HepG2 (cell line): Measurements from ENCODE around the gene COPS6. TPM values are rescaled to one million over a fixed set of nuclear protein-coding genes. Genes with fewer than 3 reads are reported as not detected.
A peak's percentile ranks its signal among the peaks of the same experiment; 100 is the strongest.

ENCODE experiments used
- ELF4 ChIP-seq: sonication (generic); formaldehyde crosslinking; IDR thresholded peaks from 2 replicates; pipeline ENCODE4 v1.5.0; 2020; ENCODE audit warnings: missing genetic modification reagents, mild to moderate bottlenecking, moderate library complexity, borderline replicate concordance
- GTF3A ChIP-seq: sonication (generic); formaldehyde crosslinking; conservative IDR thresholded peaks from 2 replicates; pipeline ENCODE4 v1.4.0; 2020; ENCODE audit warnings: mild to moderate bottlenecking, missing genetic modification reagents
- HOMEZ ChIP-seq: IDR thresholded peaks from 2 replicates; pipeline ENCODE4 v1.6.1; 2016; ENCODE audit warnings: low read depth
- JUNB ChIP-seq: sonication (generic); formaldehyde crosslinking; IDR thresholded peaks from 2 replicates; pipeline ENCODE4 v1.8.0; 2022; ENCODE audit warnings: missing genetic modification reagents, mild to moderate bottlenecking, borderline replicate concordance
- WIZ ChIP-seq: sonication (generic); formaldehyde crosslinking; IDR thresholded peaks from 2 replicates; pipeline ENCODE4 v1.5.1; 2020; ENCODE audit warnings: mild to moderate bottlenecking, missing genetic modification reagents
- YEATS4 ChIP-seq: sonication (generic); formaldehyde crosslinking; IDR thresholded peaks from 2 replicates; pipeline ENCODE4 v1.4.0; 2020; ENCODE audit warnings: missing genetic modification reagents, borderline replicate concordance
- ZC3H13 ChIP-seq: sonication (generic); formaldehyde crosslinking; IDR thresholded peaks from 2 replicates; pipeline ENCODE4 v1.8.1; 2023; ENCODE audit warnings: mild to moderate bottlenecking, missing genetic modification reagents, moderate library complexity
- ZNF34 ChIP-seq: sonication (generic); formaldehyde crosslinking; IDR thresholded peaks from 2 replicates; pipeline ENCODE4 v1.4.0; 2020; ENCODE audit warnings: mild to moderate bottlenecking, missing genetic modification reagents, borderline replicate concordance
- ZNF589 ChIP-seq: sonication (generic); formaldehyde crosslinking; conservative IDR thresholded peaks from 2 replicates; pipeline ENCODE4 v1.8.0; 2022; ENCODE audit warnings: mild to moderate bottlenecking, moderate library complexity, missing genetic modification reagents
- polyA plus RNA-seq, 8 experiments: library from polyadenylated mRNA; depleted of rRNA in 3 of 8; stranded (reverse) in 7 of 8; unstranded in 1 of 8; fragments of >200 nt; fragmentation: Illumina TruSeq in 4 of 8; extraction: Trizol in 4 of 8; gene quantifications; 2 replicates each; pipeline versions ENCODE4 v1.2.1 to v1.2.3, GENCODE V29; 2011 to 2016; ENCODE audit warnings: low read depth in 4 of 8, missing spikeins in 1 of 8, mixed read lengths in 1 of 8; ENCODE audit not compliant: insufficient read depth in 1 of 8
- total RNA-seq, 5 experiments: library from RNA; depleted of rRNA; stranded (reverse); fragments of >200 nt; fragmentation: Illumina TruSeq; extraction: Trizol; gene quantifications; 2 replicates each; pipeline ENCODE4 v1.2.3, GENCODE V29; 2016; ENCODE audit warnings: low read depth in 1 of 5
- TF ChIP-seq, protein P1 (sequence below): sonication (generic); formaldehyde crosslinking; IDR thresholded peaks from 2 replicates; pipeline ENCODE4 v1.4.0; 2020; ENCODE audit warnings: mild to moderate bottlenecking, missing genetic modification reagents
- TF ChIP-seq, protein P2 (sequence below): sonication (generic); formaldehyde crosslinking; IDR thresholded peaks from 2 replicates; pipeline ENCODE4 v1.8.0; 2022; ENCODE audit warnings: missing genetic modification reagents, mild to moderate bottlenecking, inconsistent platforms, borderline replicate concordance
- TF ChIP-seq, protein P3 (sequence below): sonication (generic); formaldehyde crosslinking; IDR thresholded peaks from 2 replicates; pipeline ENCODE4 v1.5.1; 2020; ENCODE audit warnings: mild to moderate bottlenecking, missing genetic modification reagents, borderline replicate concordance
- TF ChIP-seq, protein P4 (sequence below): sonication (generic); formaldehyde crosslinking; IDR thresholded peaks from 2 replicates; pipeline ENCODE4 v1.5.0; 2020; ENCODE audit warnings: mild to moderate bottlenecking, missing genetic modification reagents

Gene COPS6
- total and polyA plus RNA-seq, 2 of the 13 experiments (the other 11 are each of a cell fraction or from before 2014, with no cell fraction given): 33.4 to 117 TPM

DNA sequence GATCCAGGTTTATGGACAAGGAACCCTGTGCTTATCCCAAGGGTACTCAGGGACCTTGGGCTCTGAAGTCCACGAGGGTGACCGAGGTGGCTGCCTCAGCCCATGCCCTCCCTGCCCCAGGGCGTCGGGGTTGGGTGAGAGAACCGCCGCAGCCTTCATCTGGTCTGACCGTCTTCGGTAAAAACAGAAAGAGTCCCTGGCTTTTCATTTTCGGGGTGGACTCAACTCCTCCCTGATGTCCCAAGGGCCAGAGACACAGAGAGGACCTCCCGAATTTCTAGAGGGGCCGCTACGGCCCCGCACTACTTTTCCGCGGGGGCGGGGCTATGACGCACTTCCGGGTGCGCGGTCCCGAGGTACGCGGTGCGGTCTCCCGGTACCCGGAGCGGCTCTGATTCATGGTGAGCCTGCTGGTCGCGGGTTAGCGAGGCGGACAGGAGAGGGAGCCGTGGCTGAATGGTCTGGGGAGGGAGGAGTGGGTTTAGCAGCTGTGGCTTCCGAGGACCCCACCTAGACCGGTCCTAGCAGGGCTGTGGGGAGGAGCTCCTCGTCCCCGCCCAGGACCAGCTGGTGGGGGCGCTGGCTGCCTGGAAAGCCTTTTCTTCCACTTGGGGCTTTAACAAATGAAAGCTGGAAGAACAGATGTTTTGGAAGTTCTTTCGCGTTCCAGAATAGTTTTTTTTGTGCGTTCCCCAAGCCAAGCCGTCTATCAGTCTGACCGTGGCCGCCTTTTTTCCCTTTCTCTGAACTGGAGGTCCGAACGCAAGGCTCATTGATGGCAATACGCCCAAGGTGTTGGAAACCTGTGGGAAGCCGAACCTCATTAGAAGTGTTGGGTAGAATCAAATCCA lies 39.1 kb upstream of the COPS6 start, which contains the start of gene ZSCAN21 (continued):
- TF ChIP-seq GTF3A (no peak), ZNF589 (no peak), ZNF34 (CRISPR knock-in tag) (no peak), YEATS4 (CRISPR knock-in tag) (peak; percentile 87), JUNB (CRISPR knock-in tag) (no peak), HOMEZ (CRISPR knock-in tag) (peak; percentile 46; the same call in 1 of the 2 replicates), ELF4 (CRISPR knock-in tag) (no peak), WIZ (no peak; the same call in 1 of the 2 replicates), ZC3H13 (CRISPR knock-in tag) (0 out of 2 replicates have a peak, but pooled peaks have one; percentile 18)
- TF ChIP-seq, protein P1, sequence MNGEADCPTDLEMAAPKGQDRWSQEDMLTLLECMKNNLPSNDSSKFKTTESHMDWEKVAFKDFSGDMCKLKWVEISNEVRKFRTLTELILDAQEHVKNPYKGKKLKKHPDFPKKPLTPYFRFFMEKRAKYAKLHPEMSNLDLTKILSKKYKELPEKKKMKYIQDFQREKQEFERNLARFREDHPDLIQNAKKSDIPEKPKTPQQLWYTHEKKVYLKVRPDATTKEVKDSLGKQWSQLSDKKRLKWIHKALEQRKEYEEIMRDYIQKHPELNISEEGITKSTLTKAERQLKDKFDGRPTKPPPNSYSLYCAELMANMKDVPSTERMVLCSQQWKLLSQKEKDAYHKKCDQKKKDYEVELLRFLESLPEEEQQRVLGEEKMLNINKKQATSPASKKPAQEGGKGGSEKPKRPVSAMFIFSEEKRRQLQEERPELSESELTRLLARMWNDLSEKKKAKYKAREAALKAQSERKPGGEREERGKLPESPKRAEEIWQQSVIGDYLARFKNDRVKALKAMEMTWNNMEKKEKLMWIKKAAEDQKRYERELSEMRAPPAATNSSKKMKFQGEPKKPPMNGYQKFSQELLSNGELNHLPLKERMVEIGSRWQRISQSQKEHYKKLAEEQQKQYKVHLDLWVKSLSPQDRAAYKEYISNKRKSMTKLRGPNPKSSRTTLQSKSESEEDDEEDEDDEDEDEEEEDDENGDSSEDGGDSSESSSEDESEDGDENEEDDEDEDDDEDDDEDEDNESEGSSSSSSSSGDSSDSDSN (CRISPR knock-in tag): peak; percentile 79
- TF ChIP-seq, protein P2, sequence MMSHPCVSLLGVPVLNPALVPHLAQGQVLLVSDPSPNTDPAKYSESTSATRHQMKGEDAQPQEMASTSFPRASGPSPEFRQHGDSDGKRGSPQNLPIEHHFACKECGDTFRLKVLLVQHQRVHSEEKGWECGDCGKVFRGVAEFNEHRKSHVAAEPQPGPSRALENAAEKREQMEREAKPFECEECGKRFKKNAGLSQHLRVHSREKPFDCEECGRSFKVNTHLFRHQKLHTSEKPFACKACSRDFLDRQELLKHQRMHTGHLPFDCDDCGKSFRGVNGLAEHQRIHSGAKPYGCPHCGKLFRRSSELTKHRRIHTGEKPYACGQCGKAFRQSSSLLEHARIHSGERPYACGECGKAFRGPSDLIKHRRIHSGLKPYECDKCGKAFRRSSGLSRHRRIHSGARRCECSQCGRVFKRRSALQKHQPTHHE (CRISPR knock-in tag): no peak
- TF ChIP-seq, protein P3, sequence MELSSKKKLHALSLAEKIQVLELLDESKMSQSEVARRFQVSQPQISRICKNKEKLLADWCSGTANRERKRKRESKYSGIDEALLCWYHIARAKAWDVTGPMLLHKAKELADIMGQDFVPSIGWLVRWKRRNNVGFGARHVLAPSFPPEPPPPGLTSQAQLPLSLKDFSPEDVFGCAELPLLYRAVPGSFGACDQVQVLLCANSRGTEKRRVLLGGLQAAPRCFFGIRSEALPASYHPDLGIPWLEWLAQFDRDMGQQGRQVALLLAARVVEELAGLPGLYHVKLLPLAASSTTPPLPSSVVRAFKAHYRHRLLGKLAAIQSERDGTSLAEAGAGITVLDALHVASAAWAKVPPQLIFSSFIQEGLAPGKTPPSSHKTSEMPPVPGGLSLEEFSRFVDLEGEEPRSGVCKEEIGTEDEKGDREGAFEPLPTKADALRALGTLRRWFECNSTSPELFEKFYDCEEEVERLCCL: peak; percentile 2; the same call in 1 of the 2 replicates
- TF ChIP-seq, protein P4, sequence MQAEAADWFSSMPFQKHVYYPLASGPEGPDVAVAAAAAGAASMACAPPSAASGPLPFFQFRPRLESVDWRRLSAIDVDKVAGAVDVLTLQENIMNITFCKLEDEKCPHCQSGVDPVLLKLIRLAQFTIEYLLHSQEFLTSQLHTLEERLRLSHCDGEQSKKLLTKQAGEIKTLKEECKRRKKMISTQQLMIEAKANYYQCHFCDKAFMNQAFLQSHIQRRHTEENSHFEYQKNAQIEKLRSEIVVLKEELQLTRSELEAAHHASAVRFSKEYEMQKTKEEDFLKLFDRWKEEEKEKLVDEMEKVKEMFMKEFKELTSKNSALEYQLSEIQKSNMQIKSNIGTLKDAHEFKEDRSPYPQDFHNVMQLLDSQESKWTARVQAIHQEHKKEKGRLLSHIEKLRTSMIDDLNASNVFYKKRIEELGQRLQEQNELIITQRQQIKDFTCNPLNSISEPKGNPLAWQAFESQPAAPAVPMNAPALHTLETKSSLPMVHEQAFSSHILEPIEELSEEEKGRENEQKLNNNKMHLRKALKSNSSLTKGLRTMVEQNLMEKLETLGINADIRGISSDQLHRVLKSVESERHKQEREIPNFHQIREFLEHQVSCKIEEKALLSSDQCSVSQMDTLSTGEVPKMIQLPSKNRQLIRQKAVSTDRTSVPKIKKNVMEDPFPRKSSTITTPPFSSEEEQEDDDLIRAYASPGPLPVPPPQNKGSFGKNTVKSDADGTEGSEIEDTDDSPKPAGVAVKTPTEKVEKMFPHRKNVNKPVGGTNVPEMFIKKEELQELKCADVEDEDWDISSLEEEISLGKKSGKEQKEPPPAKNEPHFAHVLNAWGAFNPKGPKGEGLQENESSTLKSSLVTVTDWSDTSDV (CRISPR knock-in tag): no peak
